ENCODE results near the gene F2RL3. TPM values are rescaled to one million over a fixed set of nuclear protein-coding genes. Genes with fewer than 3 reads are reported as not detected.

The F2RL3 gene
- total RNA-seq, 1 donor from 2014 or later: 25.3 TPM

- Histone ChIP-seq H3K27ac (peak overlapping the region; percentile 70), H3K4me3 (peak overlapping the region; percentile 40), H3K4me1 (peaks cover 19% of the 10 kb centered on the region), H3K9me3 (no peaks in the 10 kb centered on the region), H3K27me3 (no peaks in the 10 kb centered on the region), H3K36me3 (no peaks in the 10 kb centered on the region)
- TF ChIP-seq, protein P1, sequence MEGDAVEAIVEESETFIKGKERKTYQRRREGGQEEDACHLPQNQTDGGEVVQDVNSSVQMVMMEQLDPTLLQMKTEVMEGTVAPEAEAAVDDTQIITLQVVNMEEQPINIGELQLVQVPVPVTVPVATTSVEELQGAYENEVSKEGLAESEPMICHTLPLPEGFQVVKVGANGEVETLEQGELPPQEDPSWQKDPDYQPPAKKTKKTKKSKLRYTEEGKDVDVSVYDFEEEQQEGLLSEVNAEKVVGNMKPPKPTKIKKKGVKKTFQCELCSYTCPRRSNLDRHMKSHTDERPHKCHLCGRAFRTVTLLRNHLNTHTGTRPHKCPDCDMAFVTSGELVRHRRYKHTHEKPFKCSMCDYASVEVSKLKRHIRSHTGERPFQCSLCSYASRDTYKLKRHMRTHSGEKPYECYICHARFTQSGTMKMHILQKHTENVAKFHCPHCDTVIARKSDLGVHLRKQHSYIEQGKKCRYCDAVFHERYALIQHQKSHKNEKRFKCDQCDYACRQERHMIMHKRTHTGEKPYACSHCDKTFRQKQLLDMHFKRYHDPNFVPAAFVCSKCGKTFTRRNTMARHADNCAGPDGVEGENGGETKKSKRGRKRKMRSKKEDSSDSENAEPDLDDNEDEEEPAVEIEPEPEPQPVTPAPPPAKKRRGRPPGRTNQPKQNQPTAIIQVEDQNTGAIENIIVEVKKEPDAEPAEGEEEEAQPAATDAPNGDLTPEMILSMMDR (IDR thresholded peaks at IDR 0.05): no peak
- intact Hi-C loops (cut with DNase I): no loop called here
- DNase-seq (no peak), ATAC-seq (peak; percentile 19)
Observed at GRCh38 chr19:16889366-16889882, 625 bp downstream of the F2RL3 start.

DNA sequence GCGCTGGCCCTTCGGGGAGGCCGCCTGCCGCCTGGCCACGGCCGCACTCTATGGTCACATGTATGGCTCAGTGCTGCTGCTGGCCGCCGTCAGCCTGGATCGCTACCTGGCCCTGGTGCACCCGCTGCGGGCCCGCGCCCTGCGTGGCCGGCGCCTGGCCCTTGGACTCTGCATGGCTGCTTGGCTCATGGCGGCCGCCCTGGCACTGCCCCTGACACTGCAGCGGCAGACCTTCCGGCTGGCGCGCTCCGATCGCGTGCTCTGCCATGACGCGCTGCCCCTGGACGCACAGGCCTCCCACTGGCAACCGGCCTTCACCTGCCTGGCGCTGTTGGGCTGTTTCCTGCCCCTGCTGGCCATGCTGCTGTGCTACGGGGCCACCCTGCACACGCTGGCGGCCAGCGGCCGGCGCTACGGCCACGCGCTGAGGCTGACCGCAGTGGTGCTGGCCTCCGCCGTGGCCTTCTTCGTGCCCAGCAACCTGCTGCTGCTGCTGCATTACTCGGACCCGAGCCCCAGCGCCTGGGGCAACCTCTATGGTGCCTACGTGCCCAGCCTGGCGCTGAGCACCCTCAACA lies 1.2 kb downstream of the F2RL3 start:
- DNase-seq (no peak), ATAC-seq (no peak)
- H3K9me3 ChIP-seq: no peaks in the 10 kb centered on the region
- TF ChIP-seq, protein P1 (IDR thresholded peaks at IDR 0.05): no peak
- intact Hi-C loops (cut with DNase I): no loop called here
- H3K4me1 ChIP-seq: peaks cover 19% of the 10 kb centered on the region
- H3K4me3 ChIP-seq: peak overlapping the region; percentile 40
- H3K27me3 ChIP-seq: no peaks in the 10 kb centered on the region
- no peaks in the 10 kb centered on the region for H3K36me3 ChIP-seq
- peak overlapping the region; percentile 70 for H3K27ac ChIP-seq

- Histone ChIP-seq H3K4me3 (peak overlapping the region; percentile 40), H3K4me1 (peaks cover 19% of the 10 kb centered on the region), H3K36me3 (no peaks in the 10 kb centered on the region), H3K27ac (peak overlapping the region; percentile 70), H3K9me3 (no peaks in the 10 kb centered on the region), H3K27me3 (no peaks in the 10 kb centered on the region)
- TF ChIP-seq, protein P1 (IDR thresholded peaks at IDR 0.05): no peak
- ATAC-seq: no peak
- no peak for DNase-seq
- intact Hi-C loops (cut with DNase I): no loop called here
Observed at GRCh38 chr19:16890461-16891184, 1.8 kb downstream of the F2RL3 start.

- Histone ChIP-seq H3K9me3 (no peaks in the 10 kb centered on the region), H3K4me3 (no peak overlapping the region), H3K27ac (no peak overlapping the region), H3K27me3 (no peaks in the 10 kb centered on the region), H3K4me1 (peaks cover 20% of the 10 kb centered on the region), H3K36me3 (no peaks in the 10 kb centered on the region)
- no peak for DNase-seq
- no peak for ATAC-seq
- intact Hi-C loops (cut with DNase I): no loop called here
- TF ChIP-seq, protein P1 (IDR thresholded peaks at IDR 0.05): no peak
Observed at GRCh38 chr19:16891696-16892382, 3.0 kb downstream of the F2RL3 start.

- Histone ChIP-seq H3K27ac (no peak overlapping the region), H3K4me3 (no peak overlapping the region), H3K9me3 (no peaks in the 10 kb centered on the region), H3K27me3 (no peaks in the 10 kb centered on the region), H3K4me1 (peaks cover 20% of the 10 kb centered on the region), H3K36me3 (no peaks in the 10 kb centered on the region)
- TF ChIP-seq, protein P1 (IDR thresholded peaks at IDR 0.05): no peak
- intact Hi-C loops (cut with DNase I): no loop called here
- ATAC-seq (no peak), DNase-seq (no peak)
Observed at GRCh38 chr19:16892436-16892835, 3.6 kb downstream of the F2RL3 start.
